Endothelial cell of umbilical vein (primary cell): ENCODE data around the gene PDIA4.

Experiments
- EZH2 ChIP-seq: IDR thresholded peaks from 2 replicates; pipeline ENCODE4 v1.6.1; 2012; ENCODE audit warnings: borderline replicate concordance, low read depth, mild to moderate bottlenecking, moderate library complexity, low read length, inconsistent platforms; ENCODE audit not compliant: severe bottlenecking
- POLR2A ChIP-seq: IDR thresholded peaks from 2 replicates; pipeline ENCODE4 v1.6.1; 2012; ENCODE audit warnings: low read depth, mild to moderate bottlenecking, control low read depth, low read length
- POLR2AphosphoS5 ChIP-seq: IDR thresholded peaks from 2 replicates; pipeline ENCODE4 v1.6.1; 2012; ENCODE audit warnings: low read depth, mild to moderate bottlenecking, control low read depth, low read length, moderate library complexity; ENCODE audit not compliant: insufficient read depth
- TF ChIP-seq, protein P1 (sequence below), 2 donors: IDR thresholded peaks; 1 replicate in 1 of 2; 2 replicates in 1 of 2; pipeline ENCODE4 v1.5.1; 2011; ENCODE audit warnings: low read length in 2 of 2, mild to moderate bottlenecking in 2 of 2, moderate library complexity in 2 of 2, control low read depth in 1 of 2, inconsistent platforms in 1 of 2, low read depth in 1 of 2; ENCODE audit not compliant: insufficient read depth in 1 of 2; ENCODE audit errors: extremely low read depth in 1 of 2
- TF ChIP-seq, protein P2 (sequence below): IDR thresholded peaks from 2 replicates; pipeline ENCODE4 v1.6.1; 2011; ENCODE audit not compliant: insufficient read depth, insufficient read length

DNA sequence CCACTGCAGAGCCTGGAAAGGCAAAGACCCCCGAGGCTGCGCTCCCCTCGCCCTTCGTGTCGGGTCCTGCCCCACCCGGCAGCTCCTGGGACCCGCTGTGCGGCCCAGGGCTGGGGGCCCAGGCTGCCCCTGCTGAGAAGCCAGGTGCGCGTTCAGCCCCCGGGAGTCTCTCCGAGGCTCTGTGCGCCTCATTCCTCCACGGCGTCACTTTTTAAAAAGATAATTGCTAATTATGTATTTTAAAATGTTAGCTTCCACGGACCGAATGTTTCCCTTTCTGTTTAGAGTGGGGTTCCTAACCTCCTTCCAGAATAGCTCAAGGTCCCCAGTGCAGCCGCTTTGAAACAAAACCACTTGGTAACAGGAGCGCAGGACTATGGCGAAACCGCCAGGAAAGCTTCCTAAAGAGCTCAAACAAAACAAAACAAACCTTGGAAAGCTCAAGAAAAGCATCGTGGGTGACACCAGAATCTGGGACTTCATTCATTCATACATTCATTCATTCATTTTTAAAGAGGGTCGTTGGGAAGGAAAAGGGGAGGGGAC is 45.6 kb downstream of the PDIA4 start:
- TF ChIP-seq, protein P1, sequence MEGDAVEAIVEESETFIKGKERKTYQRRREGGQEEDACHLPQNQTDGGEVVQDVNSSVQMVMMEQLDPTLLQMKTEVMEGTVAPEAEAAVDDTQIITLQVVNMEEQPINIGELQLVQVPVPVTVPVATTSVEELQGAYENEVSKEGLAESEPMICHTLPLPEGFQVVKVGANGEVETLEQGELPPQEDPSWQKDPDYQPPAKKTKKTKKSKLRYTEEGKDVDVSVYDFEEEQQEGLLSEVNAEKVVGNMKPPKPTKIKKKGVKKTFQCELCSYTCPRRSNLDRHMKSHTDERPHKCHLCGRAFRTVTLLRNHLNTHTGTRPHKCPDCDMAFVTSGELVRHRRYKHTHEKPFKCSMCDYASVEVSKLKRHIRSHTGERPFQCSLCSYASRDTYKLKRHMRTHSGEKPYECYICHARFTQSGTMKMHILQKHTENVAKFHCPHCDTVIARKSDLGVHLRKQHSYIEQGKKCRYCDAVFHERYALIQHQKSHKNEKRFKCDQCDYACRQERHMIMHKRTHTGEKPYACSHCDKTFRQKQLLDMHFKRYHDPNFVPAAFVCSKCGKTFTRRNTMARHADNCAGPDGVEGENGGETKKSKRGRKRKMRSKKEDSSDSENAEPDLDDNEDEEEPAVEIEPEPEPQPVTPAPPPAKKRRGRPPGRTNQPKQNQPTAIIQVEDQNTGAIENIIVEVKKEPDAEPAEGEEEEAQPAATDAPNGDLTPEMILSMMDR (IDR thresholded peaks at IDR 0.05; ENCODE audit: extremely low read depth in 1 of 2, insufficient read depth in 1 of 2, low read depth in 1 of 2, low read length in 2 of 2): no peak
- TF ChIP-seq POLR2A (no peak), POLR2AphosphoS5 (no peak), EZH2 (no peak)
- TF ChIP-seq, protein P2, sequence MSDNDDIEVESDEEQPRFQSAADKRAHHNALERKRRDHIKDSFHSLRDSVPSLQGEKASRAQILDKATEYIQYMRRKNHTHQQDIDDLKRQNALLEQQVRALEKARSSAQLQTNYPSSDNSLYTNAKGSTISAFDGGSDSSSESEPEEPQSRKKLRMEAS: no peak
